DMS 273 (cell line): ENCODE data around the gene SSBP3.
A peak's percentile ranks its signal among the peaks of the same experiment; 100 is the strongest.
"Not testable (repeated sequence)": the region's sequence is repeated elsewhere in the genome, so short reads cannot be mapped to it uniquely, and the experiment has no call there.

Source experiments
- DNase-seq: peaks from one replicate; lab custom pipeline; 2025; ENCODE audit not compliant: unreplicated experiment; lab: John Stamatoyannopoulos, UW

Gene SSBP3

GRCh38 chr1:54406339-54407153, at the start of gene SSBP3:
Gene SSBP3, minus strand, starts transcription at chr1:54406394.
- DNase-seq, result peak; percentile 97

GRCh38 chr1:54453509-54453908, 47.3 kb upstream of the SSBP3 start:
- no peak for DNase-seq

- no peak for DNase-seq
Measured at GRCh38 chr1:54453022-54453421, 46.8 kb upstream of the SSBP3 start.

GRCh38 chr1:54449431-54449830, 43.2 kb upstream of the SSBP3 start:
- DNase-seq, result not testable (repeated sequence)

- not testable (repeated sequence) for DNase-seq
Measured at GRCh38 chr1:54448801-54449200, 42.6 kb upstream of the SSBP3 start.

- DNase-seq, result not testable (repeated sequence)
Measured at GRCh38 chr1:54447081-54447480, 40.9 kb upstream of the SSBP3 start.

- no peak for DNase-seq
Measured at GRCh38 chr1:54442185-54442584, 36.0 kb upstream of the SSBP3 start.

GRCh38 chr1:54439550-54440223, 33.5 kb upstream of the SSBP3 start:
- DNase-seq, result no peak

GRCh38 chr1:54437783-54438182, 31.6 kb upstream of the SSBP3 start:
- no peak for DNase-seq

GRCh38 chr1:54436826-54437225, 30.6 kb upstream of the SSBP3 start:
- DNase-seq, result no peak

- DNase-seq, result no peak
Measured at GRCh38 chr1:54429838-54430237, 23.6 kb upstream of the SSBP3 start.

GRCh38 chr1:54428837-54429518, 22.8 kb upstream of the SSBP3 start:
- DNase-seq, result no peak

GRCh38 chr1:54425152-54425584, 19.0 kb upstream of the SSBP3 start:
- no peak for DNase-seq

- no peak for DNase-seq
Measured at GRCh38 chr1:54424398-54424797, 18.2 kb upstream of the SSBP3 start.

- DNase-seq, result peak; percentile 80
Measured at GRCh38 chr1:54421101-54421504, 14.9 kb upstream of the SSBP3 start.

- not testable (repeated sequence) for DNase-seq
Measured at GRCh38 chr1:54418598-54418997, 12.4 kb upstream of the SSBP3 start.

GRCh38 chr1:54417123-54417522, 10.9 kb upstream of the SSBP3 start:
- DNase-seq, result no peak

GRCh38 chr1:54416435-54416834, 10.2 kb upstream of the SSBP3 start:
- DNase-seq, result no peak

- DNase-seq, result peak; percentile 44
Measured at GRCh38 chr1:54415991-54416390, 9.8 kb upstream of the SSBP3 start.

- DNase-seq, result no peak
Measured at GRCh38 chr1:54415533-54415932, 9.3 kb upstream of the SSBP3 start.

GRCh38 chr1:54413732-54414131, 7.5 kb upstream of the SSBP3 start:
- no peak for DNase-seq

GRCh38 chr1:54413295-54413694, 7.1 kb upstream of the SSBP3 start:
- DNase-seq, result peak; percentile 33
